HepG2 (cell line): ENCODE measurements around the gene PID1. TPM values are rescaled to one million over a fixed set of nuclear protein-coding genes. Genes with fewer than 3 reads are reported as not detected.

Experiments used
- ATAC-seq: fragments of 200-7000 bp; cut with Tn5 transposase; 3 replicates; pipeline ENCODE4 v1.9.1; 2020; ENCODE audit warnings: mild to moderate bottlenecking, moderate library complexity
- BruUV-seq: library from RNA; stranded (reverse); fragments of 400-500 nt; replicated peaks from 2 replicates; lab custom pipeline; 2021; lab: Mats Ljungman, UMichigan
- CTCF ChIA-PET: fragments of 300-600 bp; formaldehyde crosslinking; extraction: SDS; loops from one replicate; lab custom pipeline; 2021; ENCODE audit warnings: low total read pairs, inconsistent platforms, low intra/inter-chr PET ratio; lab: Yijun Ruan, JAX
- POLR2A ChIA-PET: fragments of 350-600 bp; sonication (Branson Sonifier 250); formaldehyde crosslinking; loops from one replicate; lab custom pipeline; 2020; ENCODE audit warnings: antibody characterized with exemption, inconsistent platforms; lab: Yijun Ruan, JAX
- DNase-seq: peaks from one replicate; pipeline ENCODE4 v3.0.0-alpha.2; 2015; ENCODE audit warnings: low spot score
- FAIRE-seq: peaks from 3 replicates; lab custom pipeline; 2011; peaks lifted over from hg19 to GRCh38; lab: Jason Lieb, UNC
- H2AFZ ChIP-seq: one replicate; pipeline ENCODE4 v1.6.1; 2011; ENCODE audit warnings: low read length, inconsistent platforms
- H3K27ac ChIP-seq: fragments of 300-600 bp; 3 replicates; pipeline ENCODE4 v1.8.0; 2011; ENCODE audit warnings: mixed run types, mild to moderate bottlenecking, mixed read lengths, low read length, inconsistent platforms; ENCODE audit not compliant: insufficient read depth; ENCODE audit errors: extremely low read length
- H3K27me3 ChIP-seq, 2 experiments: fragments of 200-600 bp in 1 of 2; 2 replicates in 1 of 2; 3 replicates in 1 of 2; pipeline versions ENCODE4 v1.6.0 to v1.8.0; 2011; ENCODE audit warnings: low read length in 2 of 2, mild to moderate bottlenecking in 2 of 2, moderate library complexity in 2 of 2, inconsistent platforms in 1 of 2; ENCODE audit not compliant: insufficient read depth in 2 of 2, control insufficient read depth in 1 of 2
- H3K36me3 ChIP-seq, 2 experiments: fragments of 200-600 bp in 1 of 2; replicated peaks in 1 of 2; 2 replicates in 1 of 2; 3 replicates in 1 of 2; pipeline versions ENCODE4 v1.5.1 to v1.8.0; 2011; ENCODE audit warnings: low read length in 2 of 2, inconsistent platforms in 1 of 2; ENCODE audit not compliant: insufficient read depth in 2 of 2, control insufficient read depth in 1 of 2
- H3K4me1 ChIP-seq: 2 replicates; pipeline ENCODE4 v1.5.1; 2012; ENCODE audit warnings: low read length, inconsistent platforms; ENCODE audit not compliant: insufficient read depth
- H3K4me2 ChIP-seq: 2 replicates; pipeline ENCODE4 v1.6.0; 2011; ENCODE audit warnings: low read depth, low read length, inconsistent platforms
- H3K4me3 ChIP-seq, 3 experiments: fragments of 200-600 bp in 1 of 3; sonication (generic), shearing (Covaris generic) in 1 of 3; replicated peaks in 1 of 3; 2 replicates each; pipeline ENCODE4 v1.5.1; 2011 to 2016; ENCODE audit warnings: low read length in 3 of 3, inconsistent platforms in 2 of 3, low read depth in 2 of 3, mild to moderate bottlenecking in 2 of 3, control low read depth in 1 of 3, mixed read lengths in 1 of 3; ENCODE audit not compliant: insufficient read depth in 1 of 3
- H3K79me2 ChIP-seq: one replicate; pipeline ENCODE4 v1.6.1; 2011; ENCODE audit warnings: low read length, inconsistent platforms; ENCODE audit not compliant: insufficient read depth
- H3K9ac ChIP-seq: 2 replicates; pipeline ENCODE4 v1.6.0; 2011; ENCODE audit warnings: mild to moderate bottlenecking, low read depth, low read length, inconsistent platforms; ENCODE audit not compliant: insufficient read depth
- H3K9me3 ChIP-seq: 2 replicates; pipeline ENCODE4 v1.5.1; 2012; ENCODE audit warnings: mild to moderate bottlenecking, low read length
- H4K20me1 ChIP-seq: 2 replicates; pipeline ENCODE4 v1.6.0; 2011; ENCODE audit warnings: inconsistent platforms, mild to moderate bottlenecking, low read length, moderate library complexity; ENCODE audit not compliant: insufficient read depth
- ETV5 ChIP-seq: IDR thresholded peaks from 2 replicates; pipeline ENCODE4 v1.6.1; 2018; ENCODE audit warnings: missing biosample characterization, missing genetic modification reagents, inconsistent platforms, borderline replicate concordance
- FOXC1 ChIP-seq: sonication (generic); formaldehyde crosslinking; IDR thresholded peaks from 2 replicates; pipeline ENCODE4 v1.8.0; 2022; ENCODE audit warnings: mild to moderate bottlenecking, missing genetic modification reagents, borderline replicate concordance
- MTF2 ChIP-seq: sonication (generic); formaldehyde crosslinking; IDR thresholded peaks from 2 replicates; pipeline ENCODE4 v1.5.0; 2020; ENCODE audit warnings: missing genetic modification reagents, borderline replicate concordance
- RFX5 ChIP-seq: IDR thresholded peaks from 2 replicates; pipeline ENCODE4 v1.6.1; 2011; ENCODE audit warnings: low read depth, low read length, improper control_type of control experiment
- SMARCC2 ChIP-seq: fragments of 450-650 bp; IDR thresholded peaks from 2 replicates; pipeline ENCODE4 v1.6.1; 2017; ENCODE audit warnings: antibody characterized with exemption, mild to moderate bottlenecking
- SUZ12 ChIP-seq: fragments of 150-350 bp; IDR thresholded peaks from 2 replicates; pipeline ENCODE4 v1.6.1; 2014; ENCODE audit warnings: low read depth, low read length
- TEAD3 ChIP-seq: optimal IDR thresholded peaks from 2 replicates; pipeline ENCODE3; 2016; ENCODE audit warnings: borderline replicate concordance
- TRIM22 ChIP-seq: fragments of 450-650 bp; IDR thresholded peaks from 2 replicates; pipeline ENCODE4 v1.6.1; 2017
- YEATS4 ChIP-seq: sonication (generic); formaldehyde crosslinking; IDR thresholded peaks from 2 replicates; pipeline ENCODE4 v1.4.0; 2020; ENCODE audit warnings: missing genetic modification reagents, borderline replicate concordance
- ZBTB21 ChIP-seq: sonication (generic); formaldehyde crosslinking; IDR thresholded peaks from 2 replicates; pipeline ENCODE4 v1.4.0; 2020; ENCODE audit warnings: missing genetic modification reagents
- ZNF264 ChIP-seq: sonication (generic); formaldehyde crosslinking; IDR thresholded peaks from 2 replicates; pipeline ENCODE4 v1.4.0; 2020; ENCODE audit warnings: missing genetic modification reagents
- ZNF414 ChIP-seq: sonication (generic); formaldehyde crosslinking; IDR thresholded peaks from 2 replicates; pipeline ENCODE4 v1.5.0; 2020; ENCODE audit warnings: missing genetic modification reagents
- ZNF552 ChIP-seq: sonication (generic); formaldehyde crosslinking; IDR thresholded peaks from 2 replicates; pipeline ENCODE4 v1.9.0; 2022; ENCODE audit warnings: missing genetic modification reagents, mild to moderate bottlenecking, borderline replicate concordance
- ZNF570 ChIP-seq: sonication (generic); formaldehyde crosslinking; IDR thresholded peaks from 2 replicates; pipeline ENCODE4 v1.4.0; 2020; ENCODE audit warnings: mild to moderate bottlenecking, missing genetic modification reagents, borderline replicate concordance
- ZNF710 ChIP-seq: sonication (generic); formaldehyde crosslinking; IDR thresholded peaks from 2 replicates; pipeline ENCODE4 v1.5.0; 2020; ENCODE audit warnings: mild to moderate bottlenecking, missing genetic modification reagents, borderline replicate concordance
- WGBS: methylation state at CpG from one replicate; pipeline ENCODE4 v1.1.6; 2017; ENCODE audit warnings: low lambda C conversion rate; 5-methylcytosine and 5-hydroxymethylcytosine counted together
- in situ Hi-C: cut with HindIII; loops from 2 replicates; pipeline ENCODE4 v1.10.0; 2017; ENCODE audit warnings: low pct_unique_long_range_greater_than_20kb; ENCODE audit not compliant: extremely low pct_ligation_motif_present
- intact Hi-C: fragments of 100-400 bp; cut with micrococcal nuclease; formaldehyde crosslinking; loops from one replicate; pipeline ENCODE4 v1.10.0; 2022; ENCODE audit not compliant: unreplicated experiment
- polyA plus RNA-seq, 8 experiments: library from polyadenylated mRNA; depleted of rRNA in 3 of 8; stranded (reverse) in 7 of 8; unstranded in 1 of 8; fragments of >200 nt; fragmentation: Illumina TruSeq in 4 of 8; extraction: Trizol in 4 of 8; gene quantifications; 2 replicates each; pipeline versions ENCODE4 v1.2.1 to v1.2.3, GENCODE V29; 2011 to 2016; ENCODE audit warnings: low read depth in 4 of 8, missing spikeins in 1 of 8, mixed read lengths in 1 of 8; ENCODE audit not compliant: insufficient read depth in 1 of 8
- total RNA-seq, 5 experiments: library from RNA; depleted of rRNA; stranded (reverse); fragments of >200 nt; fragmentation: Illumina TruSeq; extraction: Trizol; gene quantifications; 2 replicates each; pipeline ENCODE4 v1.2.3, GENCODE V29; 2016; ENCODE audit warnings: low read depth in 1 of 5
- TF ChIP-seq, protein P1 (sequence below): sonication (generic); formaldehyde crosslinking; IDR thresholded peaks from 2 replicates; pipeline ENCODE4 v1.5.0; 2020; ENCODE audit warnings: missing genetic modification reagents

The PID1 gene
- total and polyA plus RNA-seq, 2 of the 13 experiments (the other 11 are each of a cell fraction or from before 2014, with no cell fraction given): 0.15 to 0.18 TPM

GRCh38 chr2:229240984-229241491 is 30.0 kb downstream of the PID1 start:
- intact Hi-C loops: no loop called here
- BruUV-seq: no TSS peak
- TF ChIP-seq ETV5 (CRISPR knock-in tag) (no peak), ZBTB21 (CRISPR knock-in tag) (no peak), MTF2 (CRISPR knock-in tag) (no peak), ZNF570 (CRISPR knock-in tag) (no peak), YEATS4 (no peak), RFX5 (no peak)
- TF ChIP-seq, protein P1, sequence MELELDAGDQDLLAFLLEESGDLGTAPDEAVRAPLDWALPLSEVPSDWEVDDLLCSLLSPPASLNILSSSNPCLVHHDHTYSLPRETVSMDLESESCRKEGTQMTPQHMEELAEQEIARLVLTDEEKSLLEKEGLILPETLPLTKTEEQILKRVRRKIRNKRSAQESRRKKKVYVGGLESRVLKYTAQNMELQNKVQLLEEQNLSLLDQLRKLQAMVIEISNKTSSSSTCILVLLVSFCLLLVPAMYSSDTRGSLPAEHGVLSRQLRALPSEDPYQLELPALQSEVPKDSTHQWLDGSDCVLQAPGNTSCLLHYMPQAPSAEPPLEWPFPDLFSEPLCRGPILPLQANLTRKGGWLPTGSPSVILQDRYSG (CRISPR knock-in tag): no peak
- Histone ChIP-seq H3K9me3 (peaks cover 100% of the 10 kb centered on the region), H4K20me1 (no peaks in the 10 kb centered on the region), H3K36me3 (no peaks in the 10 kb centered on the region), H3K4me2 (no peak overlapping the region), H3K79me2 (no peaks in the 10 kb centered on the region), H3K9ac (no peak overlapping the region), H3K4me3 (no peak overlapping the region), H3K27ac (no peak overlapping the region), H2AFZ (no peak overlapping the region), H3K4me1 (no peaks in the 10 kb centered on the region), H3K27me3 (no peaks in the 10 kb centered on the region)
- DNase-seq (no peak), FAIRE-seq (no peak), ATAC-seq (no peak)
- CTCF ChIA-PET: no interaction called here
- in situ Hi-C loops: no loop called here
- POLR2A ChIA-PET: no interaction called here

- Histone ChIP-seq H3K4me3 (no peak overlapping the region), H3K36me3 (no peaks in the 10 kb centered on the region), H3K4me2 (no peak overlapping the region), H3K79me2 (no peaks in the 10 kb centered on the region), H3K27ac (no peak overlapping the region), H2AFZ (no peak overlapping the region), H3K4me1 (no peaks in the 10 kb centered on the region), H3K9me3 (peaks cover 100% of the 10 kb centered on the region), H4K20me1 (no peaks in the 10 kb centered on the region), H3K9ac (no peak overlapping the region), H3K27me3 (no peaks in the 10 kb centered on the region)
- DNase-seq (no peak), FAIRE-seq (no peak), ATAC-seq (no peak)
- ChIA-PET POLR2A (no interaction called here), CTCF (no interaction called here)
- intact Hi-C loops (no loop called here), in situ Hi-C loops (no loop called here)
- WGBS: 22% methylated on average over 2 of the region's 2 CpGs
- BruUV-seq: no TSS peak
- TF ChIP-seq ZNF710 (no peak), ZNF264 (CRISPR knock-in tag) (no peak), ZNF552 (CRISPR knock-in tag) (no peak), TEAD3 (no peak), SUZ12 (no peak), SMARCC2 (no peak), ZNF414 (CRISPR knock-in tag) (no peak), TRIM22 (no peak), FOXC1 (no peak)
Observed at GRCh38 chr2:229239021-229239420, 32.1 kb downstream of the PID1 start.
